HG02885 (cell line): ENCODE results near the gene MAS1L.
"Not testable (repeated sequence)": the region's sequence is repeated elsewhere in the genome, so short reads cannot be mapped to it uniquely, and the experiment has no call there.

ENCODE experiments used
- ATAC-seq: cut with Tn5 transposase; IDR thresholded peaks from one replicate; pipeline ENCODE4 v1.9.1; 2021; ENCODE audit warnings: mild to moderate bottlenecking; ENCODE audit not compliant: unreplicated experiment, poor library complexity

Gene MAS1L

GRCh38 chr6:29486577-29486976 lies 1.2 kb downstream of the MAS1L start:
- no peak for ATAC-seq

DNA sequence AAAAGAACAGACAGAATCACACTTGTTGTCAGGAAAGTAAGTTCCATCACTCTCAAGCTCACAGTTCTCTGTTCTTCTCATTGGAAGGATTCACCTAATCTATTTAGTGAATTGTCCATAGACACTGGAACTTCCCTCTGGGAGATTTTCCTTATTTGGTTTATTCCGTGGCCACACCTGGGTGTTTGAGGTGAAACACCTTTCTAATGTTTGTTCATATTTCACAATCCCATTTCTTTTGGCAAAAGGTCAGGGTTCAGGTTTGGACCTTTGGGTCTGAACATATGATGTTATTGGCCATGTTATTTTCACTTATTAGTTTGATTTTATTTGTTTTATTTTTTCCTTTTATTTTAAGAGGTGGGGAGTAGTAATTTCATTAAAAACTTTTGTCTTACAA lies 4.0 kb downstream of the MAS1L start:
- no peak for ATAC-seq

GRCh38 chr6:29483186-29483585 lies 4.6 kb downstream of the MAS1L start:
- ATAC-seq: no peak

DNA sequence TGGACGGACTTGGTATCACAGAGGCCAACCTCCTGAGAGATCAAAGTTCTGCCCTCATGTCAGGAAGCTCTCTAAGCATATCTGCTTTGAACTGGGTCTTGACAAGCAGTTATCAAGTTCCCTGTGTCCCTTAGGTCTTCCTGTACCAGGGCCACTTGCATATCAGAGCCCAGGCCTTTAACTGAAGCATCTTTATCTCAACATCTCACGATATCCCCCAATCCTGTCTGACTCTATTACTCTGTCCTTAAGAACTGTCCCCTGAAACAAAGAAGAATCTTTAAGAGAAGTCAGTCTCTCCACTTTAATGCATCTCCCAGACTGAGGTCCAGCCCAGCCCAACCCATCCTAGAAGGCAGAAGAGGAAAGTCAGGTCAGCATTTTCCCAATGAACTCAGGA lies 8.2 kb downstream of the MAS1L start:
- ATAC-seq: no peak

GRCh38 chr6:29478740-29479139 lies 9.0 kb downstream of the MAS1L start:
- no peak for ATAC-seq

- ATAC-seq: no peak
These were observed 9.8 kb downstream of the MAS1L start for GRCh38 chr6:29477923-29478450.

- ATAC-seq: no peak
These were observed 12.8 kb downstream of the MAS1L start for GRCh38 chr6:29474996-29475395.

DNA sequence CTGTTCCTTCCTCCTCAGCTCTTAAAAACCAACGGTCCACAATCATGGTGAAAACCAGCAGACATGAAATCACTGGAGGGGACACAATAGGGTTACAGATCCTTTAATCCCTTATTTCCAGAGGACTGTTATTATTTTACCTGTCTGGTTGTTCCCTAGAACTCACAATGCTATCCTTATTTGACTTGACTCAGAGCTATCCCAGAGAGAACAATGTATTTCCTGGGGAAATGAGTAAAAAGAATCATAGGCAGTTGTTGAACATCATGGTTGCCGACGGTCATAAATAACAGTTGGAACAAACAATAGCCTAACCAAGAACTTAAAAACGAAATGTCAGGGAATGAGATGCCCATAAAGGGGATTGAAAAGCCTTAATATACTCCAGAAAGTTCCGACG lies 21.5 kb downstream of the MAS1L start:
- no peak for ATAC-seq

GRCh38 chr6:29465801-29466200 lies 22.0 kb downstream of the MAS1L start:
- ATAC-seq: no peak

DNA sequence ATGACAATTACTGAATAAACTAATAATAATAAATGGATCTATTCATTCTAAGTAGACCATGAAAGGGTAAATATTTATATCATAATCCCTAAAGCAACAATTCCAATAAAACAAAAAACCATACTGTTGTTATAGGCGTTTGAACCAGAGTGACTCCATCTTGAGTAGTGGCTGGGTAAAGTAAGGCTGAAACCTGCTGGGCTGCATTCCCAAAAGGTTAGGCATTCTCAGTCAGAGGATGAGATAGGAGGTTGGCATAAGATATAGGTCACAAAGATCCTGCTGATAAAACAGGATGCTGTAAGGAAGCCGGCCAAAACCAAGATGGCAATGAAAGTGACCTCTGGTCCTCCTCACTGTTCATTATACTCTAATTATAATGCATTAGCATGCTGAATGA lies 22.5 kb downstream of the MAS1L start:
- no peak for ATAC-seq

DNA sequence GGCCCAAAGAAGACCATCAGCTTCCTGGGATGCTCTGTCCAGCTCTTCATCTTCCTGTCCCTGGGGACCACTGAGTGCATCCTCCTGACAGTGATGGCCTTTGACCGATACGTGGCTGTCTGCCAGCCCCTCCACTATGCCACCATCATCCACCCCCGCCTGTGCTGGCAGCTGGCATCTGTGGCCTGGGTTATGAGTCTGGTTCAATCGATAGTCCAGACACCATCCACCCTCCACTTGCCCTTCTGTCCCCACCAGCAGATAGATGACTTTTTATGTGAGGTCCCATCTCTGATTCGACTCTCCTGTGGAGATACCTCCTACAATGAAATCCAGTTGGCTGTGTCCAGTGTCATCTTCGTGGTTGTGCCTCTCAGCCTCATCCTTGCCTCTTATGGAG lies 25.7 kb downstream of the MAS1L start:
- ATAC-seq: no peak

GRCh38 chr6:29461021-29461814 lies 26.5 kb downstream of the MAS1L start:
- ATAC-seq: no peak

DNA sequence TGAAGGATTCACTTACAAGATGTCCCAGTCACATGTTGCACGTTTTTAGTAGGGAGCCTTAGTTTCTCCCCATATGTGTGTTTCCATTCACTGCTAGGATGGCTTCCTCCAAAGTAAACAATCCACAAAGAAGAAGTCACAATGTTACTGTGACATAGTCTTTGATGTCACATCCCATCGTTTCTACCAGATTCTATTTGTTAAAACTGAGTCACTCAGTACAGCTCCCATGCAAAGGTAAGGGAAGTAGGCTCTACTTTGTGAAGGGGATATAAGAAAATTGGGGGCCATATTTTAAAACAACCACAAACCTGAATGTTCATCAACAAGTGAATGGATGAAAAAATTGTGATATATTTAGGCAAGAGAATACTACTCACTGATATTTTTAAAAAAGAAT lies 30.8 kb downstream of the MAS1L start, which contains the start of the genes OR11A1 and OR2H1:
TSS of gene OR11A1 (minus strand) at position 101 of the 400 bp plus-strand sequence. CDS start 29,430 bp downstream, outside the sequence.
TSS of gene OR2H1 (plus strand) at position 185 of the 400 bp plus-strand sequence. CDS start 4,615 bp downstream, outside the sequence.
- ATAC-seq: no peak

DNA sequence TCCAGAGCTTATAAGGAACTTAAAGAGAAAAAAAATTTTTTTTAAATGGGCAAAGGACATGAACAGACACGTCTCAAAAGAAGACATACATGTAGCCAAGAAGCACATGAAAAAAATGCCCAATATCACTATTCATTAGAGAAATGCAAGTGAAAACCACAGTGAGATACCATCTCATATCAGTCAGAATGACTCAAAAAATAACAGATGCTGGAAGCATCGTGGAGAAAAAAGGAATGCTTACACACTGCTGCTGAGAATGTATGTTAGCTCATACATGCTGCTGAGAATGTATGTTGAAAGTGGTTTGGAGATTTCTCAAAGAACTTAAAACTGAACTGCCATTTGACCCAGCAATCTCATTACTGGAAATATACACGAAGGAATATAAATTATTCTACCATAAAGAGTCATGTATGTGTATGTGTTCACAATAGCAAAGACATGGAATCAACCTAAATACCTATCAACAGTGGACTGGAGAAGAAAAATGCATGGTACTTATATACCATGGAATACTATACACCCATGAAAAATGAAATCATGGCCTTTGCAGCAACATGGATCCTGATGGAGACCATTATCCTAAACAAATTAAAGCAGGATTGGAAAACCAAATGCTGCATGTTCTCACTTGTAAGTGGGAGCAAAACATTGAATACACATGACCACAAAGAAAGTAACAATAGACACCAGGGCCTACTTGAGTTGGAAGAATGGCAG lies 36.1 kb downstream of the MAS1L start:
- ATAC-seq: no peak

GRCh38 chr6:29447670-29448069 lies 40.1 kb downstream of the MAS1L start:
- ATAC-seq: no peak

DNA sequence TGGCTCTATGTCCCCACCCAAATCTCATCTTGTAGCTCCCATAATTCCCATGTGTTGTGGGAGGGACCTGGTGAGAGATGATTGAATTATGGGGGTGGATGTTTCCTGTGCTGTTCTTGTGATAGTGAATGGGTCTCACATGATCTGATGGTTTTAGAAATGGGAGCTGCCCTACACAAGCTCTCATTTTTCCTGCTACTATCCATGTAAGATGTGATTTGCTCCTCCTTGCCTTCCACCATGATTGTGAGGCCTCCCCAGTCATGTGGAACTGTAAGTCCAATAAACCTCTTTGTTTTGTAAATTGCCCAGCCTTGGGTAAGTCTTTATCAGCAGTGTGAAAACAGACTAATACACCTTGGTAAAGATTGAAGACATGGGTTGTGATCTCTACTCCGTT lies 43.7 kb downstream of the MAS1L start:
- ATAC-seq: not testable (repeated sequence)

DNA sequence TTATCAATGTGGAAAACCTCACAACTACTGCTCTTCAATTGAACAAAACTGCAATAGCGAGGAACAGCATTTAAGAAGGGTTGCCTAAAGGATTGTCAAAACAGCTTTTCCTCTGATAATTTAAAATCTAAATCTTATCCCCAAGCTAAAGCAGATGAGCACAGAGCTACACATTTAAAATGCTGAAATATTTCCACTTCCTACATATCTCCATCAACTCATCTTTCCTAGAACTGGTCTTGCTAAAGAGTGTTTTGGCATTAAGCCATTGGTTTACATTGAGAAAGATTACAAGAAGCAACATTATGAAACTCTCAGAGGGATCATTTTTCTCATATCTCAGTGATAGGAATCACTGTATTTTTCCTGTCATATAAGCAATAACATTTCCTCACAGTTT lies 45.0 kb downstream of the MAS1L start:
- ATAC-seq: no peak

DNA sequence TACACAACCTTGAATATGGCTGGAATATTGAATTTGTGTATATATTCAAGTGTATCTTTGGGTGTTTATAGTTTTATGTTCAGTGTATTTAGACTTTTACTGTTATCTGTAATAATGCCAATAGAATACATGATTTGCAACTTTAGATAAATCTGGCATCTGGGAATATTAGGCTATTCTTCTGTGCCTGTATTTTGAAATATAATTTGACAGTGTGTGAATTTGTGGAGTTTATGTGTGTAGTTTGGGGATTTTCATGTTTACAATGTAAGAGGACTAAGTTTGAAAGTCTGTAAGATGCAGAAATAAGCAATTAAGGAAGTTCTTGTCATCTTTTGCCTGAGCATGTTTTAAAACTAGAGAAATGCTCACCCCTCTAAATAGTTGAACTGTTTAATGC lies 48.8 kb downstream of the MAS1L start, which contains the start of gene OR10C1:
TSS of gene OR10C1 (plus strand) at position 301 of the 400 bp plus-strand sequence. CDS start 710 bp downstream, outside the sequence.
- ATAC-seq: no peak

GRCh38 chr6:29436730-29437129 lies 51.0 kb downstream of the MAS1L start:
- ATAC-seq: not testable (repeated sequence)
